Ovary (tissue), 9 donors: Measurements from ENCODE around the gene BHLHA15. TPM values are rescaled to one million over a fixed set of nuclear protein-coding genes. Genes with fewer than 3 reads are reported as not detected.

ENCODE experiments used
- DNase-seq, 5 donors: peaks; one replicate each; pipeline ENCODE4 v3.0.0-alpha.2; 2019 to 2020
- H3K27ac ChIP-seq, 2 donors: fragments of 200-600 bp; one replicate each; pipeline versions ENCODE4 v1.5.1 to v1.8.0; 2019 to 2022
- H3K27me3 ChIP-seq: fragments of 200-600 bp; one replicate; pipeline ENCODE4 v1.8.0; 2022
- H3K36me3 ChIP-seq: fragments of 200-600 bp; sonication (generic); one replicate; pipeline ENCODE4 v1.5.1; 2019
- H3K4me1 ChIP-seq: one replicate; pipeline ENCODE4 v1.8.1; 2013; ENCODE audit warnings: mild to moderate bottlenecking, moderate library complexity; ENCODE audit not compliant: insufficient read depth
- H3K4me3 ChIP-seq: fragments of 200-600 bp; sonication (generic); one replicate; pipeline ENCODE4 v1.5.1; 2017
- H3K9me3 ChIP-seq, 2 donors: fragments of 200-600 bp in 1 of 2; sonication (generic) in 1 of 2; one replicate each; pipeline versions ENCODE4 v1.5.1 to v1.8.1; 2013 to 2019; ENCODE audit warnings: mild to moderate bottlenecking in 1 of 2, moderate library complexity in 1 of 2
- EP300 ChIP-seq: sonication (generic); formaldehyde crosslinking; IDR thresholded peaks from one replicate; pipeline ENCODE4 v1.6.1; 2017; ENCODE audit warnings: antibody characterized with exemption
- POLR2A ChIP-seq: fragments of 450-650 bp; IDR thresholded peaks from one replicate; pipeline ENCODE4 v1.6.1; 2017; ENCODE audit warnings: antibody characterized with exemption, mild to moderate bottlenecking, moderate library complexity
- WGBS, 3 donors: extraction: QIAGEN DNeasy Blood & Tissue Kit in 1 of 3; methylation state at CpG; one replicate each; pipeline versions ENCODE4 v1.1.5 to v1.1.7; 2013 to 2017; 5-methylcytosine and 5-hydroxymethylcytosine counted together
- intact Hi-C, 4 donors: fragments of 100-400 bp; cut with DNase I; formaldehyde crosslinking; loops; one replicate each; pipeline versions ENCODE4 v1.11.0 to v1.15.1; 2022 to 2023
- polyA plus RNA-seq, 2 donors: library from polyadenylated mRNA; stranded (reverse); fragments of 200-250 nt in 1 of 2; fragments of 350-450 nt in 1 of 2; fragmentation: Illumina TruSeq in 1 of 2; extraction: RNeasy Lipid Tissue Mini Kit (QIAGEN cat#74804) in 1 of 2; gene quantifications; one replicate each; pipeline ENCODE4 v1.2.3, GENCODE V29; 2013 to 2014
- total RNA-seq, 7 donors: library from RNA; depleted of rRNA in 2 of 7; stranded (reverse); fragments of >200 nt in 2 of 7; fragmentation: NEBNext Ultra II Directional in 3 of 7; extraction: Animal tissue kit (Norgen Biotek cat#: 25700) in 3 of 7; gene quantifications; one replicate each; pipeline versions ENCODE4 v1.1.0 to v1.2.4, GENCODE V29; 2016 to 2023
- TF ChIP-seq, protein P1 (sequence below), 3 donors: fragments of 450-650 bp in 2 of 3; fragments of 200-600 bp in 1 of 3; IDR thresholded peaks; one replicate each; pipeline versions ENCODE4 v1.5.1 to v1.8.0; 2016 to 2022; ENCODE audit warnings: antibody characterized with exemption in 3 of 3, mild to moderate bottlenecking in 1 of 3
- donor health status: DM: no; HTN: no; CAD: no; lungs with moderate emphysema.
- donor health status: DM: no; HTN: no; CAD: no.
- donor health status: Bipolar disorder and iron deficiency.
- donor health status: DM: yes; HTN: yes; CAD: no.
- donor health status: DM: no; HTN: no; CAD: no.
- donor health status: DM: yes; HTN: yes; CAD: no.

BHLHA15 gene
- total and polyA plus RNA-seq, 9 donors: 0.34 to 0.54 TPM; not detected in 7

DNA sequence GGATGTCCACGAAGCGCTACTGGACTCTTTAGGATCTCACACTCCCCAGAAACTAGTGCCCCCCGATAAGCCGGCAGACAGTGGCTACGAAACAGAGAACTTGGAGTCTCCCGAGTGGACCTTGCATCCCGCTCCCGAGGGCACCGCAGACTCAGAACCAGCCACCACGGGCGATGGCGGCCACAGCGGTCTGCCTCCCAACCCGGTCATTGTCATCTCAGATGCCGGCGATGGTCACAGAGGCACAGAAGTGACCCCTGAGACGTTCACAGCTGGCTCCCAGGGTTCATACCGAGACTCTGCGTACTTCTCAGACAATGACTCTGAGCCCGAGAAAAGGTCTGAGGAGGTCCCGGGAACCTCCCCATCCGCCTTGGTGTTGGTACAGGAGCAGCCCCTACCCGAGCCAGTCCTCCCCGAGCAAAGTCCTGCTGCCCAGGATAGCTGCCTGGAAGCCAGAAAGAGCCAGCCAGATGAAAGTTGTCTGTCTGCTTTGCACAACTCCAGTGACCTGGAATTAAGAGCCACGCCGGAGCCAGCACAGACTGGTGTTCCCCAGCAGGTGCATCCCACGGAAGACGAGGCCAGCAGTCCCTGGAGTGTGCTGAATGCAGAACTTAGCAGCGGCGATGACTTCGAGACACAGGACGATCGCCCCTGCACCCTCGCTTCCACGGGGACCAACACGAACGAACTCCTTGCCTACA, 17.6 kb upstream of the BHLHA15 start:
- DNase-seq: no peak
- no peak overlapping the region for H3K27ac ChIP-seq
- 95 to 98% (median 97%) methylated on average over 37 of the region's 37 CpGs for WGBS, 3 donors
- no peaks in the 10 kb centered on the region for H3K9me3 ChIP-seq
- TF ChIP-seq EP300 (no peak), POLR2A (no peak)
- TF ChIP-seq, protein P1, sequence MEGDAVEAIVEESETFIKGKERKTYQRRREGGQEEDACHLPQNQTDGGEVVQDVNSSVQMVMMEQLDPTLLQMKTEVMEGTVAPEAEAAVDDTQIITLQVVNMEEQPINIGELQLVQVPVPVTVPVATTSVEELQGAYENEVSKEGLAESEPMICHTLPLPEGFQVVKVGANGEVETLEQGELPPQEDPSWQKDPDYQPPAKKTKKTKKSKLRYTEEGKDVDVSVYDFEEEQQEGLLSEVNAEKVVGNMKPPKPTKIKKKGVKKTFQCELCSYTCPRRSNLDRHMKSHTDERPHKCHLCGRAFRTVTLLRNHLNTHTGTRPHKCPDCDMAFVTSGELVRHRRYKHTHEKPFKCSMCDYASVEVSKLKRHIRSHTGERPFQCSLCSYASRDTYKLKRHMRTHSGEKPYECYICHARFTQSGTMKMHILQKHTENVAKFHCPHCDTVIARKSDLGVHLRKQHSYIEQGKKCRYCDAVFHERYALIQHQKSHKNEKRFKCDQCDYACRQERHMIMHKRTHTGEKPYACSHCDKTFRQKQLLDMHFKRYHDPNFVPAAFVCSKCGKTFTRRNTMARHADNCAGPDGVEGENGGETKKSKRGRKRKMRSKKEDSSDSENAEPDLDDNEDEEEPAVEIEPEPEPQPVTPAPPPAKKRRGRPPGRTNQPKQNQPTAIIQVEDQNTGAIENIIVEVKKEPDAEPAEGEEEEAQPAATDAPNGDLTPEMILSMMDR (IDR thresholded peaks at IDR 0.05): no peak
- no peaks in the 10 kb centered on the region for H3K27me3 ChIP-seq
- intact Hi-C loops: no loop called here
- H3K36me3 ChIP-seq: no peaks in the 10 kb centered on the region
- no peaks in the 10 kb centered on the region for H3K4me1 ChIP-seq
- no peak overlapping the region for H3K4me3 ChIP-seq

DNA sequence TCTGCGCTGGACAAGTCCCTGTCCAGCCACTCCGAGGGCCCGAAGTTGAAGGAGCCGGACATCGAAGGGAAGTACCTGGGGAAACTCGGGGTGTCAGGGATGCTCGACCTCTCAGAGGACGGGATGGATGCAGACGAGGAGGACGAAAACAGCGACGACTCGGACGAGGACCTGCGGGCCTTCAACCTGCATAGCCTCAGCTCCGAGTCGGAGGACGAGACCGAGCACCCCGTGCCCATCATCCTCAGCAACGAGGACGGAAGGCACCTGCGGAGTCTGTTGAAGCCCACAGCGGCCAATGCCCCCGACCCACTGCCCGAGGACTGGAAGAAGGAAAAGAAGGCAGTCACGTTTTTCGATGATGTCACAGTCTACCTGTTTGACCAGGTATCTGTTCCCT, 17.1 kb upstream of the BHLHA15 start:
- 94 to 97% (median 97%) methylated on average over 28 of the region's 28 CpGs for WGBS, 3 donors
- no peak overlapping the region for H3K27ac ChIP-seq
- no peaks in the 10 kb centered on the region for H3K36me3 ChIP-seq
- no peaks in the 10 kb centered on the region for H3K4me1 ChIP-seq
- no peak for DNase-seq
- H3K27me3 ChIP-seq: no peaks in the 10 kb centered on the region
- H3K4me3 ChIP-seq: no peak overlapping the region
- no peak for TF ChIP-seq EP300
- TF ChIP-seq, protein P1 (IDR thresholded peaks at IDR 0.05): no peak
- no peaks in the 10 kb centered on the region for H3K9me3 ChIP-seq
- intact Hi-C loops: no loop called here

DNA sequence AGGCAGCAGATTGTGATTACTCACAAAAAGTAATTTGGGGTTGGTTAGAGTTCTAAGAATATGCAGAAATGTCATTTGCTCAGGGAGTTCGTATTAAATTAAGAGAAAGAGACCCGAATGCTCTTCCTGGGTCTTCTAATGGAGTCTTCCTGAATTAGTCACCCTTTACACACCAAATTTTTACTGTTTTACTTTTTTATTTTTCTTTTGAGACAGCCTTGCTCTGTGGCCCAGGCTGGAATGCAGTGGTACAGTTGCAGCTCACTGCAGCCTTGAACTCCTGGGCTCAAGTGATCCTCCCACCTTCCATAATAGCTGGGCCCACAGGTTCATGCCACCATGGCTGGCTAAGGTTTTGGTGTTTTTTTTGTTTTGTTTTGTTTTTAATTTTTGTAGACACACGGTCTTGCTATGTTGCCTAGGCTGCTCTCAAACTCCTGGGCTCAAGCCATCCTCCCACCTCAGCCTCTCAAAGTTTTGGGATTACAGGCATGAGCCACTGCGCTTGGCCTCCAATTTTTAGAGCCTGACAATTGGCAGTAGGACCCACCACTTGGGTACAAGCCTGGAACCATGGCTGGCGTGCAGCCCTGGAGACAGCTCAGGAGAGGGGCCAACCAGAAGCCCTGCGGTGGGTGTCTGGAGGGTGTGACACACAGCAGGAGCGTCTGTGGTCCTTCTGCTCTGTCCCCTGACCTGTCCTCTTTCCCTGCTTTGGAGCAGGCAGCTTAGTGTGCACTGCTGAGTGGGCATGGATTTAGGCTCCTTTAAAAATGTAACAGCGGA, 16.4 kb upstream of the BHLHA15 start:
- TF ChIP-seq EP300 (no peak), POLR2A (no peak)
- TF ChIP-seq, protein P1 (IDR thresholded peaks at IDR 0.05): no peak
- no peaks in the 10 kb centered on the region for H3K9me3 ChIP-seq
- H3K36me3 ChIP-seq: no peaks in the 10 kb centered on the region
- H3K4me3 ChIP-seq: no peak overlapping the region
- WGBS, 3 donors: 66 to 80% (median 66%) methylated on average over 8 of the region's 8 CpGs
- no peaks in the 10 kb centered on the region for H3K27me3 ChIP-seq
- DNase-seq: no peak
- intact Hi-C loops: no loop called here
- H3K4me1 ChIP-seq: no peaks in the 10 kb centered on the region
- no peak overlapping the region for H3K27ac ChIP-seq

DNA sequence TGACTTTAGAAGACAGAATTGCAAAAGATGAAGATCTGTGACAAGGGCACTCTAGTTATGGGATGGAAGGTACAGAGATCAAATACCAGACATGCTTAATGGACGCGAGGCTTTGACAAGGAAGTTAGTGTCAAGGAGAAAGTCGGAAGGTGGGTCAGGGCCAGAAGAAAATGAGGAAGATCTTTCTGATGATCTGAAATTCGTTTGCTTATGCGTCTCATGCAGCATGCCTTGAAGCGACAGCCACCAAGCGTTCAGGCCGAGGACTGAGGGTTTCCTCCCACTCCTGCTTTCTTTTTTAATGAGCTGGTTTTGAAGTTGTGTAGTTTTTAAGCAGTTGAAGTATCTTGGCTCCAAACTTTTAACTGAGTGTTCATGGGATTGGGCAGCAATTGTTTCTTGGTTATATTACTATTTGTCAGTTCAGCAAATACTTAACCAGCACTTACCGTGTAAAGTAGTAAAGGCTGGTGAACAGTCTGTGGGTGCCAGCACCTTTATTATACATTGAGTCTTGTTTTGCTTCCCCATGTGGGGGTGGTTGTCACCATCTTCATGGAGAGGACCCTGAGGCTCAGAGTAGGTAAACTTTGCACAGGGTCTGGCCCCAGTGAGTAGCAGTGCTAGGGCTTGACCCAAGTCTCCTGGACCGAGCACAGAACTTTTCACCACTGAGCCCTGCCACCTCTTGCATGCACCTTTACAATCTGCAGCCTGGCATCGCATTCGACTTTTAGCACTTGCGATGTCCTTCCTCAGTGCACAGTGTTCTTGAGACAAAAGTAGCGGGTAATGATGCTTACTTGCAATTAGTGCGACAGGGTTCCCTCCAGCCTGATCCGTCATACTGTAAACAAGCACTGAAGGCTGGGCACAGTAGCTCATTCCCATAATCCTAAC, 14.3 kb upstream of the BHLHA15 start:
- H3K27ac ChIP-seq: no peak overlapping the region
- H3K36me3 ChIP-seq: no peaks in the 10 kb centered on the region
- no peaks in the 10 kb centered on the region for H3K9me3 ChIP-seq
- WGBS, 3 donors: 86 to 89% (median 87%) methylated on average over 16 of the region's 16 CpGs
- no peaks in the 10 kb centered on the region for H3K4me1 ChIP-seq
- no peaks in the 10 kb centered on the region for H3K27me3 ChIP-seq
- intact Hi-C loops: no loop called here
- H3K4me3 ChIP-seq: no peak overlapping the region
- TF ChIP-seq, protein P1 (IDR thresholded peaks at IDR 0.05): no peak
- TF ChIP-seq POLR2A (no peak), EP300 (no peak)
- DNase-seq: no peak
